GM18519 (cell line): ENCODE measurements around the gene DAGLA.
"Not testable (repeated sequence)": the region's sequence is repeated elsewhere in the genome, so short reads cannot be mapped to it uniquely, and the experiment has no call there.

ENCODE experiments used
- ATAC-seq: cut with Tn5 transposase; IDR thresholded peaks from one replicate; pipeline ENCODE4 v1.9.1; 2021; ENCODE audit warnings: mild to moderate bottlenecking, moderate library complexity; ENCODE audit not compliant: unreplicated experiment, low FRiP score

Gene DAGLA

DNA sequence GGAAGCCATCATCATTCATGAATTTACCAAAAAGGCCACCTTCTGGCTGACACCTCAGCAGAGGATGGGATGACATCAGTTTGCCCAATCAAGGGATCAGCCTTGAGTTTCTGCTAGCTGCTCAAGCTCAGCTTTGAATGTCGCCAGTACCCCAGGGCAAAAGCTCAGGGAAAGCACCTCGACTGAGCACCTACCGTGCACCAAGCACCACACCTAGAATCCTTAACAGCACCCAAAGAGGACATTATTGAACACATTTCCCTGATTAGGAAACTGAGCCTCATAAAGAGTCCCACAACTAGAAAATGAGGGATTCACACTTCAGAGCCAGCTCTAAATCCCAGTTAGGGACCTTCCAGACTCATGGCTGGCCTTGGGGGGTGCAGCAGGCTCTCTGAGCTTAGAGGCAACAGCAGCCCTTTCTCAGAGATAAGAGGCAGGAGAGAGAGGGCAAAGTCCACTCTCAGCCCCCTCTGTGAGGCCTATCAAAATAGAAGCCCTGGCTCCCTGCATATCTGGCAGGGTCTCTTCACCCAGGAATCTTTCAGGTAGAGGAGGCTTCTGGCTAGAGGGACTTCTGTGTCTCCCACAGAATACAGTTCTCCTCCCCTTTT lies 13.4 kb upstream of the DAGLA start:
- ATAC-seq: no peak

DNA sequence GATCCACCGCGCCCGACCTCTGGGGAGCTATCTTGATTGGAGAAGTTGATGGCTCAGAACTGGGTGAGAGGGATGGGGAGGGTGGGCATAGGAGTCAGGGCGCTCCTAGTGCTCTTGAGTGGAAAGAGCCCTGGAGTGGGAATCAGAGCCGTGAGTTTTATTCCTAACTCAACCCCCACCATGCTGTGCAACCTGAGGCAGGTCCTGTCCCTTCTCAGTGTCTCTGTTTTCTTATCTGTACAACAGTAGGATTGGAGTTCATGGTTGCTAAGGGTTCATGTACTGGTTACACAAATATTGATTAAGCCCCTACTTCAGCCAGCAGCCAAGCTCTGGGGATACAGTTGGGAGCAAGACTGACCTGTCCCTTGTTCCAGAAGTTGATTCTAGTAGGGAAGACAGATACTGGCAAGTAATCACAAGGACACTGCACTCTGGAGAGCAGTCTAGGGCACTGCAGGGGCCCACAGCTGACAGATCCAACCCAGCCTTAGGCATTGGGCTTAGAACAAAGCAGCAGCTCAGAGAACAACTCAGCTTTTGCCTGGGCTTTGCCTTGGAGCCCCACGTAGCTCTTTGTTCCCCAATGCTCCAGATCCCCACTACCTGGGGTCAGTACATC lies 12.4 kb upstream of the DAGLA start:
- no peak for ATAC-seq

DNA sequence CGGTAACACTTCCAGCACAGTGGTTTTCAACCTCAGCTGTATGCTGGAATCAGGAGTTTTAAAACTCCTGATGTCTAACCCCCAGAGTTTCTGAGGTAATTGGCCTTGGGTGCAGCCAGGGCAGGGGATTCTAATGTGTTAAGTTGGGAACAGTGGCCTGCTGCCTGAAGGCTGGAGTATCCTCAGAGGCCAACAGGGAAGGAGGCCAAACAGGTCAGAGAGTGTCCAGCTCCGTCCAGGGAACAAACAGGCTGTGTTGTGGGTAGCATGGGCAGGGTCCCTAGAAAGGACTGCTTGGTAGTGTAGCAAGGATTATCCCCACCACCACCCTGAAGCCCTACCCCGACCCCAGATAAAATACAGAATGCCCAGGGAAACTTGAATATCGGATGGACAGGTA lies 10.8 kb upstream of the DAGLA start:
- no peak for ATAC-seq

DNA sequence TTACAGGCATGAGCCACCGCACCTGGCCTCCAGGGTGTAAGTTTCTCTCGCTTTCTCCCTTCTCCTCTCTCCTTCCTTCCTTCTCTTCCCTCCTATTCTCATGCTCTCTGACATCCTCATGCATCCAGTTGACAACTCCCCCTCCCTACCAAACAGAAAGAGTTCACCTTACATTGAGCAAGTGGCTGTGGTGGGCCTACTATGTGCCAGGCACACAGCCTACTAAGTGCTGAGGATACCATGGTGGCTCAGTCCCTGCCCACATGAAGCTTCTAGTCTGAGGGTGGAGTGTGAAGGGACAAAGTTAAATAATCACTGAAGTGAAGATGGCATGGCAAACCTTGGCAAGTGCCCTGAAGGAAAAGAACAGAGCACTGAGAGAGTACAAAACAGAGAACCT lies 9.6 kb upstream of the DAGLA start:
- no peak for ATAC-seq

DNA sequence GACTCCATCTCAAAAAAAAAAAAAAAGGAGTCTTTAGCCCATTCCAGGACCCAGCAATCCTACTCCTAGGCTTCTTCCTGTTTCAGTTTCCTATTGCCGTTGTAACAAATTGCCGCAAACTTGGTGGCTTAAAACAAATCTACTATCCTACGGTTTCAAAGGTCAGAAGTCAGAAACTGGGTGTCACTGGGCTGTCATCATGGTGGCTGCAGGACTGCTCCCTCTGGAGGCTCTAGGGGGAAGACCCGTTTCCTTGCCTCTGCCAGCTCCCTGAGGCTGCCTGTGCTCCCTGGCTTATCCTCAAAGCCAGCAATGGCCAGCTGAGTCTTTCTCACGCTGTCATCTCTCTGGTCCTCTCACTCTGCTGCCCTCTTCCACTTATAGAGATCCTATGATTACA lies 8.7 kb upstream of the DAGLA start:
- ATAC-seq: no peak

DNA sequence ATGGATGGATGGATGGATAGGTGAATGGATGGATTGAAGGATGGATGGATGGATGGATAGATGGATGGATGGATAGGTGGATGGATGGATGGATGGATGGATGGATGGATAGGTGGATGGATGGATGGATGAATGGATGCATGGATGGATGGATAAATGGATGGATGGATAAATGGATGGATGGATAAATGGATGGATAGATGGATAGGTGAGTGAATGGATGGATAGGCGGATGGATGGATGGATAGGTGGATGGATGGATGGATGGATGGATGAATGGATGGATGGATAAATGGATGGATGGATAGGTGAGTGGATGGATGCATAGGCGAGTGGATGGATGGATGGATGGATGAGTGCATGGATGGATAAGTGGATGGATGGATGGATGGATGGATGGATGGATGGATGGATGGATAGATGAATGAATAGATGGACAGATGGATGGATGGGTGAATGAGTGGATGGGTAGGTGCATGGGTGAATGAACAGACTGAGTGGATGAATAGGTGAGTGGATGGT lies 6.2 kb upstream of the DAGLA start:
- ATAC-seq: not testable (repeated sequence)

DNA sequence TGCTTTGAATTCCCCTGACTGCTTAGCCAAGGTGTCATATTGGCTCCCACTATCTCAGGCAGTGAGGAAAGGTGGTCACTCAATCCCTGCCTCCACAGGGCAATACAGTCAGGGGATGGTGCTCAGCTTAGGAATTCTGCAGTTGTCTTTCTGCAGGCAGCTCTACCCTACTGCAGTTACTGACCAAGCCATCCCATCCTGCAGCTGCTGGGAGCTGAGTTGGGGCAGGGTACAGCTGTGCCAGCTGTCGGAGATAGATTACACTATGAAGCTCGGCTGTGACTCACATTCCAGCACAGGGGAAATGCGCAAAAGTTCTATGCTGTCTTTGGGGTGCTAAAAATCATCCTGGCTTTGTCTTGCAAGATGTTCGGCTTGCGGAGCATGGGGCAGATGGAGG lies 4.4 kb upstream of the DAGLA start:
- no peak for ATAC-seq

DNA sequence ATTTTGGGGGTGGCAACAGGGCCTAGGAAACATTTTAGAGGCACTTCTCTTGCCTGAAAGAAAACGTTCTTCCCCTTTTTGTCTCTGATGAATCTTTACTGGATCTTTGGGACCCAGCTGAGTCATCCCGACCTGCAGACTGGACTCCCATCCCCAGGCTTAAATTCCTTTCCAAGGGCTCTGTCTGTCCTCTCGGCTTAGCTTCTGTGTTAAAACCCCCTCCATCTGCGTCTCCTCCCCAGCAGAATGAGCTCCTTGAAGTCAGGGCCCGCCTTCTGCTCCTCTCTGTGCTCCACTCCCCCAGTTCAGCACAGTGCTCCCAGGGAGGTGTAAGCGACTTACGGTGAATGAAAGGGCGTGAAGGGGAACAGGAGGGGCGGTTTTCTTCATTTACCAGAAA lies 895 bp upstream of the DAGLA start:
- no peak for ATAC-seq

DNA sequence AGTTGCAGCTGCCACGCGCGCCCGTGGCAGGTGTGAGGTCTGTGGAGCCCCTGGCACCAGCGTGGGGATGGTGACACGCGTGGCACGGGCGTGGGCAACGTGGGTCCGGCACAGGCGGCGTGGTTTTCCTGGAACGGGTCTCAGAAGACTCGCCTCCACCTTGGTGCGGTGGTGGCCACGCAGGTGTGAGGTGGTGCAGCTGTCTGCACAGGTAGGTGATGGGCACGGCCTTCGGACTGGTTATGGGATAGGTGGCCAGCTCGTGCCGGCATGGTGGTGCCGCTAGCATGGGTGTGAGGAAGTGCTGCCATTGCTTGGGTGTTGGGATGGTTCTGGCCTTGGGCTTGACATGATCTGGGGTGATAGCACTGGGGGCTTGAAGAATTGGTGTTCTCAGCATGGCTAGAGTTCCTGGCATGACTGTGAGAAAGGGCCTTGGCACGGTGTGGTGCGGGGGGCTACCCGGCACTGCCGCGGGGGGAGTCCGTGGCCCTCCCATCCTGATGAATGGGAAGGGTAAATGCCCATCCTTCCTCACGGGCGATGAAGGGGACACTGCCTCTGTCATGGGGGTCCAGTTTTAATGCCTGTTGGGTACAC lies 531 bp downstream of the DAGLA start:
- ATAC-seq: no peak

DNA sequence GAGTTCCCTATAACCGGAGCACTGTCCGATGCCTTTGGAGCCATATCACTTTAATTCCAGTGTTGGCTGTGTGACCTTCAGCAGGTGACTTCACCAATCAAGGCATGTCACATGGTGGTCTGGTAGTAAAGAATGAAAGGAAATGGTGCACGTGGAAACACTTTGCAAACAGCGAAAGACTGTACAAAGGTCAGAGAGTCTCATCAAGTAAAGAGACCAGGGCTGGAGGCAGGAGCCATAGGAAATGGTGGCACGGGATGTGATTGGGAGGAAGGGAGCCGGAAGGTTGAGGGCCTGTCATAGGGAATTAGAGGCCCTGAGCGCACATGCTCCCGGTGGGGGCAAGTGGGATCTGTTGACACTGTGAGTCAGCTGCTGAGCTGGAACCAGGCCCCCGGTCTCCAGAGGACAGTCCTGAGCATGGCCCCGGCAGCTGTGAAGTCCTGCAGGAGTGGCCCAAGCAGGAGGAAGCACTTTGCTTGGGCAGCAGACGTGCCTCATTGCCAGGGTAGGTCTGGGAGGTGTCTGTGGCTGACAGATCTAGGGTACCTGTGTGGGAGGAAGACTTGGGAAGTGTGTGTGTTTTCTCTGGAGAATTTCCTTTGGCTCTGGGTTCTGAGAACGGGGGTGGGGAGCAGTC lies 2.0 kb downstream of the DAGLA start:
- ATAC-seq: no peak

DNA sequence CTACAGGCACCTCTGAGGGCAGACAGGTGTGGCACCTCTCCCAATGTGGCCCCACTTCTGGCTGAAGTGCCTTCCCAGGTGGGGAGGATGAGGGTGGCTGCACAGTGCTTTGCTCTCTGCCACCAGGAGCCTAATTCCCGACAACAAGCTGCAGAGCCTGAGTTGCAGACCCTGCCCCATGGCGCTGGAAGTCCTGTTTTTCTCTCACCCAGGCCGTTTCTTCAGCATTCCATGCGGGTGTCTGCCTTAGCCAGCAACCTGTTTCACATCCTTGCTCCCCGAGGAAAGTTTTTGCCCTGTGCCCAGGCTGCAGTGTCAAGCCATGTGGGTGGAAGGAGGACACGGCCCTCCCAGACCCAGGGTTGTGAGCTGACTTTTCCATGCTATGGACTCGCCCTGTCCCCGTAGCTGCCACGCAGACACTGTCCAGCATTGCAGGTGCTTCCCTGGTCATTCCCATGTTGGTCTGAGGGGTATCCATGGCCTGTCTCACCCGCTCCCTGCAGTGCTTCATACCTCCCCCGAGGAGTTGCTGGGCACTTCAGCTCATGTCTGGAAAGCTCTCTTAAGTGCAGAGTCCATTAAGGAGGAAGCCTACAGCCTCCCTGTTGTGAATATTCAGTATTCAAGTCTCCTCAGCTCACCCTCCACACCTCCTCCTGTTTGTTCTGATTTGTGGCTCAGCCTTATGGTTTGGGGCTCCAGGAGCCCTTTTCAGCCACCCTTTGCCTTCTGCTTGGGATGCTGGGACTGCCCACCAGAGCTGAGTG lies 2.9 kb downstream of the DAGLA start:
- no peak for ATAC-seq

DNA sequence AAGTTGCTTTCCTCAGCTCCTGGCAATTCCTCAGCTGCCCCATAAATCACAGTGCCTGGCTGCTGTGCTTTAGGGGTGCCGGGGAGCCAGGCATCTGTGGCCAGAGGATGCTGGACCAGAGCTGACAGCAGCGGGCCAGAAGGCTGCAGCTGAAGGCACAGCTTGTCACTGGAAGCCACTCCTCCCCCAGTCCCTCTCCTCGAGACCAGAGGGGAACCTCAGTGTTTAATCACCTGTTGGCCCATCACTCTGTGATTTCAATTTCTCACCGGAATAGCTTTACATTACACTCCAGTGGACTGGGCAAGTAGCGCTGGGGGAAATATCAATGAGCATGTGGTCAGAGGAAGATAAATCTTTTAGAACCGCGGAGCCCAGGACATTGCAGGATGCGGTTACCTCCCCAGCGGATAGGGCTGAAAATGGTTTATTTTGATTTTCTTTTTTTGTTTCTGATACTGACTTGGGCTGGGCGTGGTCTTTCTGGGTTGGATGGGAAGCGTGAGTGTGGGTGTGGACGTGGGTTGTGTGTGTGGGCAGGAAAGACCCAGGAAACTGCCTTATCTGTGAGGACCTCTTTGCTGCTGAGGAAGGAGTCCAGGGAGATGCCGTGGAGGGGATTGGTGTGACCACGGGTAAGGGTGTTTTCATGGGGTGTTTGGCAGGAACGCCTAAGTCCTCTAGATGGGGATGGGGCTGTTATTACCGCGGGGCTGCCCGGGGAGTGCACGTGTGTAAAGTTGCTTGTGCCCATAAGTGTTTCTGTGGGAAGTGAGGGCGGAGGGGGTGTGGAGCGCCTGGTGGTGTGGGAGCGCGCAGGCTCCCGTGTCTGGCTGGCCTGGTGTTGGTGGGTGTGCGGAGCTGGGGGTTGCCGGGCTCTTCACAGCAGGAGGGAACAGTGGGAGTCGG lies 4.0 kb downstream of the DAGLA start:
- no peak for ATAC-seq

DNA sequence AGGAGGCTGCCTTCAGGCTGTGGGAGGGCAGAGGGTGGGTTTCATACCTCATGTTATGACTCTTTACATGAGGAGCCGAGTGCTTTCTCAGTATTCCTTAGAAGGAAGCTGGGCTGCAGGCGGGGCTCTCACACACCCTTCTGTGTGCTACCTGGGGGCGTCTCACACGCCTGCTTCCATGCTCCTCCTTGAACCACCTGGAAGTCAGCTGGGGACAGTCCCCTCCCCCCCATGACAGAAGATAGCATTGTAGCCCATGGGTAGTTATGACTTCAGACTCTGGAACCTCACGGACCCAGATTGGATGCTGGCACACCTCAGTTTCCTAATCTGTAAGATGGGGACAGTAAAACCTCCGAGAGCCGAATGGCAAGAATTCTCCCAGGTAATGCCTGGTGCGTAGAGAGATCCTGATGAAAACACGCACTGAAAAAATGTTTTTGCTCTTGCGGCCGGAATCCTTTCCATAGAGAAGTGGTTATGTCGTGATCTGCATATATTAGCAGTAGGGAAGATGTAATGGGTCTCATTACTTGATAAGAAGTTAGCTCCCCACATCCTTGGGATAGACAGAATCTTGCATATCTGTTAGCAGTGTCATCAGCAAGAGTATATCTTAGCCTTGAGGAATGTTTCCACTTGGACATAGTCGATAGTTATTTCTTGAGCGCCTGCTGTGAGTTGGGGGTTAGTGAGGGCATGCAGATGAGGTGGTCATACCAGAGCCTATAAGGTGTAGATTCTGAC lies 4.9 kb downstream of the DAGLA start:
- no peak for ATAC-seq

DNA sequence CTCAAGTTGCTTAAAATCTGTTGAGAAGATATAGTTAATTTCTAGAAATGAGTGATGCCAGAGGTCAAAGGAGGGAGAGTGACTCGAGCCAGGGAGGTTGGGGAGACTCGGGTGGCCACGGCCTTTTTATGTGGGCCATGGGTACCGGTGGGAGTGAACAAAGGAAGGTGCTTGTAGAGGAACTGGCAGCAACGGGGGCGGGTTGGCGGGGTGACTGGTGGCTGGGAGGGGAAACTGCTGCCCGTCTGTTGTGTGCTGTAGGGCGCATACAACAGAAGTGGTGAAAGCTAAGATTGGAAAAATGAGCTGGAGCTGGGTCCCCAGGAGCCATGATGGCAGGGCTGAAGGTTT lies 5.4 kb downstream of the DAGLA start:
- no peak for ATAC-seq

DNA sequence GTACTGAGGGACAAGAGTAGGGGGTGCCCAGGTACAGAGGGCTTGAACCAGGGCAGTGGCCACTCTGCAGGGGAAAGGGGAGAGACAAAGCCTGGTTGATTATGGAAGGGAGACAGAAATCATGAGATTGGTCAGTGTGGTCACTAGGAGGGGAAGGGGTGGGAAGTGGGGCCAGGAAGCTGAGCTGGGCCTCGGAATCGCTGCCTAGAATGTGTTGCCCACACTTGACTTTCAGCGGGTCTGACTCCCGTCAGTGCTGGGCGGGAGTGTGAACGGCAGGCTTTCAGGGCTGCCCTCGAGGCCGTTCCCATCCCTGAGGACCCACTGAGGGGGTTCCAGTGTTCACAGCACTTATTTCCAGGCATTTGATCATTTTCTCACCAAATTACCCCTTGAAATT lies 5.9 kb downstream of the DAGLA start:
- ATAC-seq: no peak

DNA sequence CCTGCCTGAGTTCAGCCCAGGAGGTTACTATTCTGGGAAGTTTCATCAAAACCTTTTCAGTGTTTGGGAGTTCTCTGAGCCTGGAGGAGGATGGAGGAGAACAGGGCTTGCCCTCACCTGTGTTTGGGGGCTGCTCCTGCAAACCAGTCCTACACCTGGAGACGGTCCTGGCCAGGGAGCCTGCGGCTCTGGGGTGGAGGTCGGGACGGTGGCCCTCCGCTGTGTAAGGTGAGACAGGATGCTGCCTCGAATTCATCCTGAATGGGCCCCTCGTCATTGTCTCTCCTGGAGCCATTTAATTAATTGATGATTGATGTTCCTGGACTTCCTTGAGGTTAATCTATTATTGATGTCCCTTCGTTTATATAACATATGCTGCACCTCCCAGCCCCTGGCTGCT lies 6.3 kb downstream of the DAGLA start:
- ATAC-seq: no peak

DNA sequence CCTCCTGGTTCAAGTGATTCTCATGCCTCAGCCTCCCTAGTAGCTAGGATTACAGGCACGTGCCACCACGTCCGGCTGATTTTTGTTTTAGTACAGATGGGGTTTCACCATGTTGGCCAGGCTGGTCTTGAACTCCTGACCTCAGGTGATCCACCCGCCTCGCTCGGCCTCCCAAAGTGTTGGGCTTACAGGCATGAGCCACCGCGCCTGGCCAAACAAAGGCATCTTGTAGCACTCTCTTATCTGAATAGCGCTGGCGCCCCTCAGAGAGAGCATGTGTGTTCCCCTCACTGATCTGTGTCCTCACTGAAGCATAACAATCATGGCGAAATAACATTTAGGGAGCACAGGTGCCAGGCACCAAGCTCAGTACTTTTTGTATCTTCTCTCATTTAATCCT lies 7.2 kb downstream of the DAGLA start:
- ATAC-seq: no peak

DNA sequence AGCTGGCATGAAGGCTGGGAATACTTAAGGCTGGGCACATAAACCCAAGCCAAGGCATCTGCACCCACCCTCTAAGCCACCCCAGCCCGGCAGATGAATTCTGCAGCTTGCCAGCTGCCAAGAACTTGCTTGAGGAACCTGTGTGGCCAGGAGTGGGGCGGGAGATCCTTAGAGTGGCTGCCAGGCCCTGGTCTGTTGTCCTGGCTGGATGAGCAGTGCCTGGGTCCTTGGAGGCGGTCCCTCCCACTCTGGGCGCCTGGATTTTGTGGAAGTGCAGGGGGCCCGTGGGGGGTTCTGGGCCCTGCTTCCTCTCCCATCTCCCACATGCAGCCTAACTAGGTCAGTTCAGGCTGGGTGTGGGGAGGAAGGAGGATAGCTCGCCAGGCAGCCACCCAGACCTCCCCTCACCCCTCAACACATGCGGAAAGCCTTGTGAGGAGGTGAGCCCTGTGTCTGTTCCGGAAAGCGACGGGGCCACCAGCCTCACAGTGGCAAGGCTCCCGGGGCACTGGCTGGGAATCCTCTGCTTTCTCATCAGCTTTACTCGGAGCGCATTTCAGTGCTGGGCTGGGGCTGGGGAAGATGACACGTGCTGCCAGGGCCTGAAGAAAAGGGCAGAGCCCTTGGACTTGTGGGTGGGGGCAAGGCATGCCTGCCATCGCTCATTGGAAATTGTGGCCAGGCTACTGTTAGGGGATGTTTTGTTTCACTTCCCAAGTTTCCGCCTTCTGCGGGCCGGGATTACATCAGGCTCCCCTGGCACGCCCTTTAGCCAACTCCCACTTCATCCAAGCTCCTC lies 8.4 kb downstream of the DAGLA start:
- ATAC-seq: no peak

DNA sequence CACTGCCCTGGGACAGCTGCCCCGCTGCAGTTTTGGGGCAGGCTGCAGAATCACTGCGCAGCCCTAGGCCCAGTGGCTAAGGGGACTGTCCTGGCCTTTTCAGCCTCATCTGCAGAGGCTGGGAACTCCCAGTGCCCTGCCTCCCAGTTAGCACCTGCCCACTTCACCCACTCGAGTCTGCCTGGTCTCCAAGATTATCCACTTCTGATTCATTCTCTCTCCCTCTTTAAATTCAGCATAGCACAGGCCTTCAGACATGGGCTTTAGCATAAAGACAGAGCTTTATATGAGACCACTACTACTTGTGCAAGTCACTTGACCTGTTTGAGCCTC lies 8.9 kb downstream of the DAGLA start:
- ATAC-seq: no peak
